ENCODE measurements around the gene SRRM3.
A peak's percentile ranks its signal among the peaks of the same experiment; 100 is the strongest.
"Not testable (repeated sequence)": the region's sequence is repeated elsewhere in the genome, so short reads cannot be mapped to it uniquely, and the experiment has no call there.

SRRM3 gene

DNA sequence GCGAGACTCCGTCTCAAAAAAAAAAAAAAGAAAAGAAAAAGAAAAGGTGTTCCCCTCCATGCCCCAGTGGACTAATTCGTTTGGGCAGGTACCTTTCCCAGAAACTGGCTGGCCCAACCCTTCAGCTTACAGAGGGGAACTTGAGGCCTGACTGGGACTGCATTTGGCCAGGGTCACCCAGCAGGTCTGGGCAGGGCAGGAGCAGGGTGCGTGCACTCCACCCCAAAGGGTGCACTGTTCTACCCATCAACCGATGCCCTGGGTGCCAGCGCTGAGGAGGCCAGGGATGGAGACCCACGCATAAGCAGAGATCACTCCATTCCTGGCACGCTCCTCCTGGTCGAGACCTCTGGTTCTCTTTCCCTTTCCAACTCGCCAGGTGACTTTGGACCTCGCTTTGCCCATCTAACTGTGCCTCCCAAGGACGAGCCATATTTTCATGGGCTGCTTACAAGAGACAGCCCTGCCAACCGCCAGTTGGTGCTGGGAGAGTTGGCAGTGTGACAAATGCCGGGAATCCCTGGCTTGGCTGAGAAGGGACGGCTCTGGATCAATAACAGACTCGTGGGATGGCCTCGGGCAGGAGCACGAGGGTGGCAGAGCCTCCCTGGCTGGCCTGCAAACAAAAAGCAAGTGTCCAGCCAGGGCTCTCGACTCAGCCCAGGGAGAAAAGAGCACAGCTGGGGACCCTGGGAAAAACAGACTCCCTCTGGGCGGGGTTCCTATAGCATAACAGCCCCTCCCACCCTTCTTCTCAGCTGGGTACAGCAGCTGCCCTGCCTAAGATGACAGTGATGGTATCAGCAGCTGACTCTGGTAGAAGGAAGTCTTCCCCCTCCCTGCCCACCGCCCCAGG lies 108.6 kb downstream of the SRRM3 start:
- Histone ChIP-seq H3K9me3 (ENCODE audit: low read length) (no peaks in the 10 kb centered on the region), H3K27me3 (ENCODE audit: insufficient read depth, low read length) (0 out of 2 replicates have a peak, but pooled peaks cover 5% of the 10 kb centered on the region), H4K20me1 (ENCODE audit: insufficient read depth, low read length) (no peaks in the 10 kb centered on the region), H3K27ac (ENCODE audit: low read depth, low read length, poor library complexity, severe bottlenecking) (no peak overlapping the region), H3K4me2 (ENCODE audit: low read length) (no peak overlapping the region), H3K9me2 (ENCODE audit: low read depth, low read length) (no peaks in the 10 kb centered on the region), H3F3A (ENCODE audit: insufficient read depth, low read length) (no peaks in the 10 kb centered on the region), H3K36me3 (ENCODE audit: insufficient read depth, low read length) (no peaks in the 10 kb centered on the region), H3K79me2 (ENCODE audit: insufficient read depth, low read length) (no peaks in the 10 kb centered on the region), H3K9ac (ENCODE audit: low read length) (no peak overlapping the region), H2AFZ (ENCODE audit: low read length) (no peak overlapping the region), H3K4me1 (ENCODE audit: insufficient read depth, low read length, severe bottlenecking) (peaks cover 15% of the 10 kb centered on the region), H3K4me3 (ENCODE audit: low read depth, low read length, poor library complexity, severe bottlenecking) (no peak overlapping the region)
- TF ChIP-seq, protein P1, sequence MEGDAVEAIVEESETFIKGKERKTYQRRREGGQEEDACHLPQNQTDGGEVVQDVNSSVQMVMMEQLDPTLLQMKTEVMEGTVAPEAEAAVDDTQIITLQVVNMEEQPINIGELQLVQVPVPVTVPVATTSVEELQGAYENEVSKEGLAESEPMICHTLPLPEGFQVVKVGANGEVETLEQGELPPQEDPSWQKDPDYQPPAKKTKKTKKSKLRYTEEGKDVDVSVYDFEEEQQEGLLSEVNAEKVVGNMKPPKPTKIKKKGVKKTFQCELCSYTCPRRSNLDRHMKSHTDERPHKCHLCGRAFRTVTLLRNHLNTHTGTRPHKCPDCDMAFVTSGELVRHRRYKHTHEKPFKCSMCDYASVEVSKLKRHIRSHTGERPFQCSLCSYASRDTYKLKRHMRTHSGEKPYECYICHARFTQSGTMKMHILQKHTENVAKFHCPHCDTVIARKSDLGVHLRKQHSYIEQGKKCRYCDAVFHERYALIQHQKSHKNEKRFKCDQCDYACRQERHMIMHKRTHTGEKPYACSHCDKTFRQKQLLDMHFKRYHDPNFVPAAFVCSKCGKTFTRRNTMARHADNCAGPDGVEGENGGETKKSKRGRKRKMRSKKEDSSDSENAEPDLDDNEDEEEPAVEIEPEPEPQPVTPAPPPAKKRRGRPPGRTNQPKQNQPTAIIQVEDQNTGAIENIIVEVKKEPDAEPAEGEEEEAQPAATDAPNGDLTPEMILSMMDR (IDR thresholded peaks at IDR 0.05; ENCODE audit: low read length): no peak
- TF ChIP-seq EZH2 (IDR thresholded peaks at IDR 0.05; ENCODE audit: borderline replicate concordance, low read length): no peak

DNA sequence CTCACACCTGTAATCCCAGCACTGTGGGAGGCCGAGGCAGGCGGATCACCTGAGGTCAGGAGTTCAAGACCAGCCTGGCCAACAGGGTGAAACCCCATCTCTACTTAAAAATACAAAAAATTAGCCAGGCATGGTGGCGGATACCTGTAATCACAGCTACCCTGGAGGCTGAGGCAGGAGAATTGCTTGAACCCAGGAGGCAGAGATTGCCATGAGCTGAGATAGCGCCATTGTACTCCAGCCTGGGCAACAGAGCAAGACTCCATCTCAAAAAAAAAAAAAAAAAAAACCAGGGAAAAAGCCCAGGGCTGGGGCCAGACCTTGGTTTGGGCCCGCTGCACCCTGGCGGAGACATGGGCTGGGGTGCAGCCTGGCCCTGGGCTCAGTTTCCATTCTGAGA lies 110.1 kb downstream of the SRRM3 start:
- H3K9me3 ChIP-seq (ENCODE audit: low read length); H3K9me2 ChIP-seq (ENCODE audit: low read depth, low read length); H3K4me3 ChIP-seq (ENCODE audit: low read depth, low read length, poor library complexity, severe bottlenecking); H3K79me2 ChIP-seq (ENCODE audit: insufficient read depth, low read length); H3K27ac ChIP-seq (ENCODE audit: low read depth, low read length, poor library complexity, severe bottlenecking); H3F3A ChIP-seq (ENCODE audit: insufficient read depth, low read length); H3K4me1 ChIP-seq (ENCODE audit: insufficient read depth, low read length, severe bottlenecking); H4K20me1 ChIP-seq (ENCODE audit: insufficient read depth, low read length); H3K9ac ChIP-seq (ENCODE audit: low read length); H3K36me3 ChIP-seq (ENCODE audit: insufficient read depth, low read length); H3K27me3 ChIP-seq (ENCODE audit: insufficient read depth, low read length); H3K4me2 ChIP-seq (ENCODE audit: low read length); H2AFZ ChIP-seq (ENCODE audit: low read length): not testable (repeated sequence)

DNA sequence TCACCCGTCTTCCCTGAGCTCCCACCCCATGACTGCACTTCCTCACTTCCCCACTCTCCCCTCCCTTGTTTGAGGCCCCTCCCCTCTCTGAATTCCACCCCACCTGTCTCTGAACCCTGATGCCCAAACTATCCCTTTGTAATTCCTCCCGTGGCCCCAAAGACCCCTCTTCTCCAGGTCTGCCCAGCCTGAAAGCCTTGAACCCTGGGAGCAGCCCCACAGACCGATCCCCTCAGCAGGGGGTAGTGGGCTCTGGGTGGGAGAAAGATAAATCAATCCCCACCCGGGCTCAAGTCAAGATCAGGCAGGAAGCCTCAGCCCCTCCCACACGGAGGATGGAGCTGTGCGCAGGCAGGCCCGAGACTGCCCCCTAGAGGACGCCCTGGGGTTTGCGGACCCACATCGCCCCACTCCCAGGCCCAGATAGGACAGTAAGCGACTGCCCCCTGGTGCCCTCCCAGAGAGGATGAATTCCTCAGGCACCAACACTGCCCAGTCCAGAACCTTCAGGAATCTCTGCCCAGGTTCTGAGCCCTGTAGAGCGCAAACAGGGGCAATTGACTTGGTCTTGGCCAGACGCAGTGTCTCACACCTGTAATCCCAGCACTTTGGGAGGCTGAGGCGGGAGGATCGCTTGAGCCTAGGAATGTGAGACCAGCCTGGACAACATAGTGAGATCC lies 112.5 kb downstream of the SRRM3 start:
- Histone ChIP-seq H2AFZ (ENCODE audit: low read length) (no peak overlapping the region), H3K9ac (ENCODE audit: low read length) (no peak overlapping the region)

DNA sequence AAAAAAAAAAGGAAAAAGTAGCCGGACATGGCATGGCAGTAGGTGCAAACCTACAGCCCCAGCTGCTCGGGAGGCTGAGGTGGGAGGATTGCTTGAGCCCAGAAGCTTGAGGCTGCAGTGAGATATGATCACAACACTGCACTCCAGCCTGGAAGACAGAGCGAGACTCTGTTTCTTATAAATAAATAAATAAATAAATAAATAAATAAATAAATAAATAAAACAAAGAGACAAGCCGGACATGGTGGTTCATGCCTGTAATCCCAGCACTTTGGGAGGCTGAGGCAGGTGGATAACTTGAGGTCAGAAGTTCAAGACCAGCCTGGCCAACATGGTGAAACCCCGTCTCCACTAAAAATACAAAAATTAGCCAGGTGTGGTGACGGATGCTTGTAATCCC lies 113.0 kb downstream of the SRRM3 start:
- H3K9ac ChIP-seq (ENCODE audit: low read length); H3K9me3 ChIP-seq (ENCODE audit: low read length); H3K4me2 ChIP-seq (ENCODE audit: low read length); H3K27me3 ChIP-seq (ENCODE audit: insufficient read depth, low read length); H3F3A ChIP-seq (ENCODE audit: insufficient read depth, low read length); H3K36me3 ChIP-seq (ENCODE audit: insufficient read depth, low read length); H3K9me2 ChIP-seq (ENCODE audit: low read depth, low read length); H3K27ac ChIP-seq (ENCODE audit: low read depth, low read length, poor library complexity, severe bottlenecking); H3K4me3 ChIP-seq (ENCODE audit: low read depth, low read length, poor library complexity, severe bottlenecking); H3K79me2 ChIP-seq (ENCODE audit: insufficient read depth, low read length); H4K20me1 ChIP-seq (ENCODE audit: insufficient read depth, low read length); H2AFZ ChIP-seq (ENCODE audit: low read length): not testable (repeated sequence)
- peaks cover 24% of the 10 kb centered on the region for H3K4me1 ChIP-seq (ENCODE audit: insufficient read depth, low read length, severe bottlenecking)

More for the DNA sequence above, 112.5 kb downstream of the SRRM3 start:
- no peaks in the 10 kb centered on the region for H3K79me2 ChIP-seq (ENCODE audit: insufficient read depth, low read length)
- peaks cover 19% of the 10 kb centered on the region for H3K4me1 ChIP-seq (ENCODE audit: insufficient read depth, low read length, severe bottlenecking)
- no peak overlapping the region; the same call in 1 of the 2 replicates for H3K4me2 ChIP-seq (ENCODE audit: low read length)
- no peak overlapping the region for H3K27ac ChIP-seq (ENCODE audit: low read depth, low read length, poor library complexity, severe bottlenecking)
- no peaks in the 10 kb centered on the region for H3K9me3 ChIP-seq (ENCODE audit: low read length)
- H3F3A ChIP-seq (ENCODE audit: insufficient read depth, low read length): 0 out of 2 replicates have a peak, but pooled peaks cover 1% of the 10 kb centered on the region
- H4K20me1 ChIP-seq (ENCODE audit: insufficient read depth, low read length): no peaks in the 10 kb centered on the region
- H3K9me2 ChIP-seq (ENCODE audit: low read depth, low read length): no peaks in the 10 kb centered on the region
- H3K27me3 ChIP-seq (ENCODE audit: insufficient read depth, low read length): no peaks in the 10 kb centered on the region
- no peak overlapping the region for H3K4me3 ChIP-seq (ENCODE audit: low read depth, low read length, poor library complexity, severe bottlenecking)
- H3K36me3 ChIP-seq (ENCODE audit: insufficient read depth, low read length): no peaks in the 10 kb centered on the region
- TF ChIP-seq, protein P1 (IDR thresholded peaks at IDR 0.05; ENCODE audit: low read length): peak; percentile 100
- TF ChIP-seq EZH2 (IDR thresholded peaks at IDR 0.05; ENCODE audit: borderline replicate concordance, low read length): no peak

Data from OCI-LY1 (cell line).